ENCODE measurements around the gene SEPTIN5.

Gene SEPTIN5

GRCh38 chr22:19757985-19758895 is 43.9 kb downstream of the SEPTIN5 start:
- in situ Hi-C loops (cut with MboI; ENCODE audit: low sequenced_read_pairs) = no loop called here

DNA sequence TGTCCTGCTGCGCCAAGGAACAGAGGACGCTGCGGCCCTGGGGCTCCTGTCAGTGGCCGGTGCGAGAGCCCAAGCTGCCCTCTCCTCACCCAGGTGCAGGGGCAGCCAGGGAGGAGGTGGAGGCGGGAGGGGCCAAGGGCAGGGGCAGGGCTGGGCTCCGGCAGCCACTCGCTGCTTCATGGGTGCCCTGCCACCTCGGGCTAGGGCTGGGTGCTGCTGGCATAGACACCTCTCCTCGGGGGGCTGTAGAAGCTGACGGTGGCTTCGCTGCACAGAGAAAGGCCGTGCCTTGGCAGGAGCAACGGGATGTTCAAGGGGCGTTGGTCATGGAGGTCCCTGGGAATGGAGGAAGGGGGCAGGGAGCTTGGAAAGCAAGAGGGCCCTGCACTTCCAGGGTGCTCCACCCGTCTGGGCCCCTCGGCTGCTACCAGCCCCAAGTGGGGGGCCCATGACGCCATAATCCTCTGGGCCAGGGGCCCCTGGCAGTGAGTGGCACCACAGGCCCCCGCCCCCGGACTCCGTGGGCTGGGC is 44.7 kb downstream of the SEPTIN5 start:
- in situ Hi-C loops (cut with MboI; ENCODE audit: low sequenced_read_pairs) = no loop called here

DNA sequence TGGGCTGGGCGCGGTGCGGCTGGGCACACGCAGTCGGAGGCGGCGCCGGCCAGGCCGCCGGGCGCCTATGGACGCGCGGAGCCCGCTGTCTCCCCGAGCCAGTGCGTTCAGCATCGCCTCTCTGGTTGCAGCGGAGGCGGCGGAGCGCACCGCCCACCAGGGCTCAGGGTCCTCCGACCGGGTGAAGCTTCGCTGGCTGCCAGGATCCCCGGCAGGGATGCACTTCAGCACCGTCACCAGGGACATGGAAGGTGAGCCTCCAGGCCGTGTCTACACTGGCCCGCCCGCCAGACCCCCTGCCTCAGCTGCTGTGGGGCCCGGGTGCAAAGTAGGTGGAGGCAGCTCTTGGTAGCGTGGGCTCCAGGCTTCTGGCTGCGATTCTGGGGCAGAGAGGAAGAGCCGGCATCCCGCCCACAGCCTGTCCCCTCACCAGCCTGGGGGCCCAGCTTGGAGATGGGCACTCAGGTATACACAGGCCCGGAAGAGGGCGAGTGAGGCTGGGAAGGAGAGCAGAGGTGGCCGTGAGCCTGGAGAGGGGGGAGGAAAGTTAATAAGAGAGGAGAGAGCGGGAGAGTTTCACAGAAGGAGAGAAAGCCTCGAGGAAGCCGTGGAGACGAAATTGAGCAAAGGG is 45.2 kb downstream of the SEPTIN5 start:
- in situ Hi-C loops (cut with MboI; ENCODE audit: low sequenced_read_pairs) = no loop called here

DNA sequence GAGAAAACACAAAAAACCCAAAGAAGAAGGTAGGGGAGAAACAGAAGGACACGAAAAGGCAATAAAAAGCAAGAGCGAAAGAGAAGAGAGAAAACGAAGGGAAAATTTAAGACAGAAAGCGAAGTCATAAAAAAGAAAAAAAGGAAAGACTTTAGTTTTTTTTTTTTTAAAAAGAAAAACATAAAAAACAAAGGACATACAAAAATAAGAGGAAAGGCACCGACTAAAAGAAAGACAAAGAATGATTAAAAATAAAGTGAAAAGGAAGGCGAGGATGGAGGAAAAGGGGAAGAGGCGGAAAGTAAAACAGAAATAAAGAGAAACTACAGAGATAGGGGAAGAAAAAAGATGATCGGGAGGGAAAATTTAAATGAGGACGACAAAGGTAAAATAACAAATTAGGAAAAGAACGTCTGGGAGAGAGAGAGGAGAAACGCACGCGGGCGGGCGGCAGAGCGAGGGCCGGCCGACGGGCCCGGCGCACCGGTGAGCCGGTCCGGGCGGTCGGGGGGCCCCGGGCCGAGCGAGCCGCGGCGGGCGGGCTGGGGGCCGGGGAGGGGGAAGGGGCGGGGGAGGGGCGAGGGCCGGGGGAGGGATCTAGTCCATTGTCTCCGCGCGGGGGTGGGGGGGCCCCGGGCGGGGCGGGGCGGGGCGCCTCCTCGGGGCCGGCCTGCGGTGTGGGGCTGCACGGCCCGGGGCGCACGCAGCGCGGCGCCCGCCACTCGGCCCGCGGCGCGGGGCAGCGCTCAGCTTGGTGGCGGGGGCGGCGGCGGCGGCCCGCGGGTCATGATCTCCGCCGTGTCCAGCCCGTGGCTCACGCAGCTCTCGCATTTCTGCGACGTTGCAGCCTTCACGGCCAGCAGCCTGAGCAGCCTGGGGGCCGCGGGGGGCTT is 46.0 kb downstream of the SEPTIN5 start, which contains the start of gene TBX1:
Gene TBX1 (plus strand): TSS at position 721 of the 893 bp plus-strand sequence. CDS start 66 bp downstream, at position 787.
- in situ Hi-C loops (cut with MboI; ENCODE audit: low sequenced_read_pairs) = no loop called here

DNA sequence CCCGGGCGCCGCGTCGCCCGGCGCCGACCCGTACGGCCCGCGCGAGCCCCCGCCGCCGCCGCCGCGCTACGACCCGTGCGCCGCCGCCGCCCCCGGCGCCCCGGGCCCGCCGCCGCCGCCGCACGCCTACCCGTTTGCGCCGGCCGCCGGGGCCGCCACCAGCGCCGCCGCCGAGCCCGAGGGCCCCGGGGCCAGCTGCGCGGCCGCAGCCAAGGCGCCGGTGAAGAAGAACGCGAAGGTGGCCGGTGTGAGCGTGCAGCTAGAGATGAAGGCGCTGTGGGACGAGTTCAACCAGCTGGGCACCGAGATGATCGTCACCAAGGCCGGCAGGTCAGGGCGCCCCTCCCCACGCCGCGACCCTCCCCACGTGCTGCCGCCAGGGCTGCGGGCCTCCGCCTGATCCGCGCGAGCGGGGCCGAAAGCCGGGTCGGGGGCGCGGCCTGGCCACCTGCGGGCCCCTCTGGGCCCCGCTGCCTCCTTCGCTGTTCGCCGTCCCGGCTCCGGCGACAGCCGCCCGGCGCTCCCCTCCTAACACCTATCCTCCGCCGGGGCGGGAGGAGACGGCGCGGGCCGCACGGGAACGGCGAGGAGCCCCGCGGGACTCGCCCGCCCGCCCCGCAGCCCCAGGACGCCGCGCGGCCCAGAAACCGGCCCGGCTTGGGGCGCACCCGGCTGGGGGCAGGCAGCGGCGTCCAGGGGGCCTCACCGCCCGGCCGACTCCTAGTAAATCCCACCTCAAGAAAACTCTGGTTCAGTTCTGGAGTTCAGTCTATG is 46.8 kb downstream of the SEPTIN5 start:
- in situ Hi-C loops (cut with MboI; ENCODE audit: low sequenced_read_pairs) = no loop called here

- in situ Hi-C loops (cut with MboI; ENCODE audit: low sequenced_read_pairs) = no loop called here
These were observed 47.6 kb downstream of the SEPTIN5 start for GRCh38 chr22:19761725-19762567.

DNA sequence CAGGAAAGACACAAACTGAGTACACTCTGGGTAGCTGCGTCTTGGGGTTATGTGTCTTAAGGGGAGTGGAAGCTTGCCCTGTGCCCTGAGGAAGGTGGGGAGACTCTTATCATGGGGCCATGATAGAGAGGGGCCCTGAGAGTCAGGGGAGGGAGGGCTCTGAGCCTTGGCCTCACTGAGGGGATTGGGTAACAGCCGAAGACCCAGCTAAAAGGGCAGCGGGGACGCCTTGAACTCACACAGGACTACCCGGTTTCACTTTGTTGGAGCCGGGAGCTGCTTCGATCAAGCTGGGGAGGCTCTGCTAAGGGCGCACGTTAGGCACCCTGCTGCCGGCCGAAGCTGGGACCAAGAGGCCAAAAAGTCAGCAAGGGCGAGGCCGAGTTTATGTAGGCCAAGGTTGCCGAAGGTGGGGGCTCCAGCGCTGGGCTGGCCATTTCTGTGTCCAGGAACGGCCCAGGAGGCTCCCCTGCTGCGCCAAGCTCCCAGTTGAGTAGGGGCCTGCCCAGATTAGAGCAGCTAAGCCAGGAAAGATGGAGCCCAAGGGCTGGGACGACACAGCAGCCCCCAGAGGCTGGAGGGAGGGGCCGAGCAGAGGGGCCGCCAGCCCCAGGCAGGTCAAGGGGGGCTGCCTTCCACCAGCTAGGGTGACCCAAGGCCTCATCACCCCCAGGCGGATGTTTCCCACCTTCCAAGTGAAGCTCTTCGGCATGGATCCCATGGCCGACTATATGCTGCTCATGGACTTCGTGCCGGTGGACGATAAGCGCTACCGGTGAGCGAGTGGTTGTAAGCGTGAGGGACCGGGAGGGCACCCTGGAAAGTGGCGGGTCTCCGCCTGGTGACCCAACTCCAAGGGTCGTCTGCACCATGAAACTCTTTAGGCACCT is 48.5 kb downstream of the SEPTIN5 start:
- in situ Hi-C loops (cut with MboI; ENCODE audit: low sequenced_read_pairs) = no loop called here

DNA sequence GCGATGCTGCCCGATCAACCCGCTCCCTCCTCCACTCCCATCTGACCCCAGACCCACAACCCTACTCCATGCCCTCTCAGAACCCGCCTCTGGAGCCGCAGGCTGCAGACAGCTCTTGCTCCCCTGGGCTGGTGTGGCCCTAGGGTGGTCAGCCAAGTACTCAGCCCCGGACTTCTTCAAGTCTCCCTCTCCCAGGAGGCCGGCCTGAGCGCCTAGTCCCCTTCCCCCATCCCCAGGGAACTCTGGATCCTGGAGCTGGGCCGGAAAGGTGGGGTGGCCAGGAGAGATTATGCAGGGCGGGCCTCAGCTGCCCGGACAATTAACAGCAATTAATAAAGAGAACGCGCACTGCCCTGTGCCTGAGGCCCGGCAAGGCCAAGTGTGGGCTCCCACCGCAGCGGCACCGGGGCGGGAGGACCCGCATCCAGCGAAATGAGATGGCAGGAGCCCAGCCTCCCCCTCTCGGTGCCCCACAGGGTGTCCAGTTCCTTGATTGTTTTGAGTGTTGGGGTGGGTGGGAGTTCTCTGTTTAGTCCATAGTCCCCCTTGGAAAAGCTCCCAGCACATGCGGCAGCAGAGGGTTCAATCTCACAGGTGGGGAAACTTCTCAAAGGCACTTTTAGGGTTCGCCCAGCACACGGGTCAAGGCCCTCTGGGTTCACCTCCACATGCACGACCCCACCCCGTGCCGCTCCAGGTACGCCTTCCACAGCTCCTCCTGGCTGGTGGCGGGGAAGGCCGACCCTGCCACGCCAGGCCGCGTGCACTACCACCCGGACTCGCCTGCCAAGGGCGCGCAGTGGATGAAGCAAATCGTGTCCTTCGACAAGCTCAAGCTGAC is 49.4 kb downstream of the SEPTIN5 start:
- in situ Hi-C loops (cut with MboI; ENCODE audit: low sequenced_read_pairs) = no loop called here

DNA sequence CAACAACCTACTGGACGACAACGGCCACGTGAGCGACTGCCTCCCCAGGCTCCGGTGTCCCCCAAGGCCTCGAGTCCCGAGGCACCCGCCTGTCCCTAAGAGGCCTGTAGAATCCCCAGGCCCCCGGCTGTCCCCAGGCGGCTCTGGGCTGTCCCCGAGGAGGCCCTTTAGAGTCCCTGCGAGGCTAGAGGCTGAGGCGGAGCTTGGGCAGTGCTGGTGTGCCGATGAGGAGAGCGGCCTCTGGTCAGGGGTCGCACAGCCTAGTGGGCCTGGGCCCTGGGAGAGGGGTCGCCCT is 49.9 kb downstream of the SEPTIN5 start:
- in situ Hi-C loops (cut with MboI; ENCODE audit: low sequenced_read_pairs) = no loop called here

DNA sequence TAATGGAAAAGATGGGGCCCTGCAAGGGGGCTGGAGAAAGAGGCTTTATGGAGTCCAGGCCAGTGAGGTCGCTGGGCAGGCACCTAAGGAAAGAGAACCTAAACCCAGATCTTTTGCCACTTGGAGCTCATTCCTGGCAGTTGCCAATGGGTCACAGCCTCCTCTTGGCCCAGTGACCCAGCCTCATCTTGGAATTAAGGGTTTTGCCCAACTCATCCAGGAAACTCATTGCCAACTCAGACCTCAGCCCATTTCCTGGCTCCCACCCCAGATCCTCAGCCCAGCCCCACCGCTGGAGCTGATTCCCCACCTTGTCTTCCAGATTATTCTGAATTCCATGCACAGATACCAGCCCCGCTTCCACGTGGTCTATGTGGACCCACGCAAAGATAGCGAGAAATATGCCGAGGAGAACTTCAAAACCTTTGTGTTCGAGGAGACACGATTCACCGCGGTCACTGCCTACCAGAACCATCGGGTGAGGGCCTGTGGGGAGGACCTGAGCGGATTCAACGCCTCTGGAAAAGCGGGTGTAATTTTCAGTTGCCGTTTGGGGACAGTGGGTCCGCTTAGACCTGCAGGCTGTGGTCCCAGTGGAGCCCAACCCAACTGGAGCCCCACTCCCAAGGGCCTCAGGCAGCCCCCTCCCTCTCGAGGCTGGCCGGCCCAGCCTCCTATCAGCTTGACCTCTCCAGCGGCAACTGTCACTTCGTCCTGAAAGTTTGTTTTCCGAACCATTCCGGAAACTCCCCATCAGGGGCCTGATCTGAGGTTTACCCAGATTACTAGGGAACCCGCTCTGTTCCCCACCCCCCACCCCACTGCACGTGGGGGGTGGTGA is 50.6 kb downstream of the SEPTIN5 start:
- in situ Hi-C loops (cut with MboI; ENCODE audit: low sequenced_read_pairs) = no loop called here

DNA sequence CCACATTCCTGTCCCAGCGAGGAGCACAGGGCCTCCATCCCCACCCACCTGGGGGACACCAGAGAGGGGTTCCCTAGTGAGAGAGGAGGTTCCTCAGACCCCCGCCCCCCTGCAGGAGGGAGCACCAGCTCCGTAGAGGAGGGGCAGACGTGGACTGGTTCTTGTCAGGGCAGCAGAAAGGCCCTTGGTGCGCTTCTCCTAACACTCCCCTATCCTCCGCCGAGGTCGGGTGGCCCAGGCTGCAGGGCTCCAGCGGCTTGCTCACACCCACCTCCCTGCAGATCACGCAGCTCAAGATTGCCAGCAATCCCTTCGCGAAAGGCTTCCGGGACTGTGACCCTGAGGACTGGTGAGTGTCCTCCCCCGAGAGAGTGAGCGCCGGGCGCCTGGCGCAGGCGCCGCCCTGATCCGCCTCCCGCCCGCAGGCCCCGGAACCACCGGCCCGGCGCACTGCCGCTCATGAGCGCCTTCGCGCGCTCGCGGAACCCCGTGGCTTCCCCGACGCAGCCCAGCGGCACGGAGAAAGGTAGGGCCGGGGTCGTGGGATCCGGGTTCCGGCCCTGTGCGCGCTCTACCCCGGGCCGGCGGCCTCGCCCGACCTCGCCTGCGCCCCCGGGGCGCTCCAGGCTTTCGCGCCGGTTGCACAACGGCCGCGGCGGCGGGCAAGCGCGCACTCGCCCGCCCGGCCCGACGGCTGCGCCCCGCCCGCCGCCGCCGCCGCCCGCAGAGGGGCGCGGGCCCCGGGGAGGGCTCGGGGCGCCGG is 51.4 kb downstream of the SEPTIN5 start:
- in situ Hi-C loops (cut with MboI; ENCODE audit: low sequenced_read_pairs) = no loop called here

DNA sequence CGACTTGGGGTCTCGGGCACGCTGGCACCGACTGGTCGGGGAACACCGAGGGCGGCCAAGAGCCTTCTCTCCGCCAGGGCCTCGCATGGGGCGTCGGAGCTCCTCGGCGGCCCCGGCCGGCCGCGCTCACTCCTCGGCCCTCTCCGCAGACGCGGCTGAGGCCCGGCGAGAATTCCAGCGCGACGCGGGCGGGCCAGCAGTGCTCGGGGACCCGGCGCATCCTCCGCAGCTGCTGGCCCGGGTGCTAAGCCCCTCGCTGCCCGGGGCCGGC is 51.9 kb downstream of the SEPTIN5 start:
- in situ Hi-C loops (cut with MboI; ENCODE audit: low sequenced_read_pairs) = no loop called here

- in situ Hi-C loops (cut with MboI; ENCODE audit: low sequenced_read_pairs) = no loop called here
These were observed 52.5 kb downstream of the SEPTIN5 start for GRCh38 chr22:19766511-19767426.

GRCh38 chr22:19767427-19768341 is 53.4 kb downstream of the SEPTIN5 start:
- in situ Hi-C loops (cut with MboI; ENCODE audit: low sequenced_read_pairs) = no loop called here
